ENCODE measurements around the gene SLC47A1. TPM values are rescaled to one million over a fixed set of nuclear protein-coding genes. Genes with fewer than 3 reads are reported as not detected.

The SLC47A1 gene
- total and polyA plus RNA-seq, 9 of the 15 experiments (the other 6 are each of a cell fraction or from before 2014, with no cell fraction given), result not detected

DNA sequence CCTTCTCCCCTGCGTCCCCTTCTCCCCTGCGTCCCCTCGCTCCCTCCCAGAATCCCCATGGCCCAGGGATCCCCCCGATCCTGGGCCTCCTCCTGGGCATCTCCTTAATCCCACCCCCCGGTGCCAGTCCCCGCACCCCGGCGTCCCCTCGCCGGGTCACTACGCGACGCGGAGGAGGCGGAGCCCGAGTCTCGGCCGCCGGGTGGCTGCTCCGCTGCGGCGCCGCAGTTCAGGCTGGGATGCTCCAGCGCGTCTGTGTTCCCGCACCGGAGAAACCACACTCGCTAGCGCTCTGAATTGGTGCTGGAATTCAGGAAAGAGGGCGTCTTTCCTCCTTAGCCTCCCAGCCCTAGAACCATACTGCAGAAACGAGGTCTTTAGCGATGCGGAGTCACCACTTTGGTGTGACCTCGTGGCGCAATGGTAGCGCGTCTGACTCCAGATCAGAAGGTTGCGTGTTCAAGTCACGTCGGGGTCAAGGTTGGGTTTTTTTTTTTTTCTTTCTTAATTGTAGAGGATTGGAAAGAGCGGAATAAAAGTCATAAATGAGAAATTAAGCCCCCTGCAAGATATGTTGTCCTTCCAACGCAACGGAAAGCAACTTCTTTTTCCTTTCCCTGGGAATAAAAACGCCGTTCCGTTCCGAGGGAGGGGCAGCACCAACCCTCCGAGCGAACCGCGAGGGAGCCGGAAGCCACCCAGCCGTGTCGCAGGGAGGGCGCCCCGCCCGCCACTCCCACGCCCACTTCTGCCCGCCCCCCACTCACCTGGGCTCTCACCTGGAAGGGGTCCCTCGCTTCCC, 25.7 kb upstream of the SLC47A1 start (continued):
- TF ChIP-seq ZBTB49 (CRISPR knock-in tag; IDR thresholded peaks at IDR 0.05; ENCODE audit: borderline replicate concordance) (no peak), SP1 (CRISPR knock-in tag; IDR thresholded peaks at IDR 0.05) (peak; percentile 49; the same call in 1 of the 2 replicates), ETS2 (tag; IDR thresholded peaks at IDR 0.05; ENCODE audit: borderline replicate concordance, poor library complexity, severe bottlenecking) (no peak), TFE3 (CRISPR knock-in tag; IDR thresholded peaks at IDR 0.05) (no peak), ZC3H4 (CRISPR knock-in tag; IDR thresholded peaks at IDR 0.05; ENCODE audit: borderline replicate concordance) (no peak), KLF13 (tag; IDR thresholded peaks at IDR 0.05; ENCODE audit: borderline replicate concordance, low read depth) (peak; percentile 69; the same call in 1 of the 2 replicates), XRCC4 (IDR thresholded peaks at IDR 0.05; ENCODE audit: extremely low read depth, insufficient read depth, insufficient read length) (no peak), HMG20B (CRISPR knock-in tag; IDR thresholded peaks at IDR 0.05) (no peak), GTF2A2 (tag; IDR thresholded peaks at IDR 0.05) (no peak), ZKSCAN3 (CRISPR knock-in tag; IDR thresholded peaks at IDR 0.05) (no peak), FIP1L1 (IDR thresholded peaks at IDR 0.05; ENCODE audit: low read depth, low read length, poor library complexity, severe bottlenecking) (no peak), CREB1 (IDR thresholded peaks at IDR 0.05) (no peak), CREB1 (CRISPR knock-in tag; IDR thresholded peaks at IDR 0.05) (peak; percentile 45; the same call in 1 of the 2 replicates), PHF8 (IDR thresholded peaks at IDR 0.05; ENCODE audit: borderline replicate concordance, low read length) (peak; percentile 1; the same call in 1 of the 2 replicates), HNRNPK (IDR thresholded peaks at IDR 0.05; ENCODE audit: low read depth, low read length, poor library complexity, severe bottlenecking) (no peak), ZC3H8 (IDR thresholded peaks at IDR 0.05) (no peak)
- TF ChIP-seq, protein P1, sequence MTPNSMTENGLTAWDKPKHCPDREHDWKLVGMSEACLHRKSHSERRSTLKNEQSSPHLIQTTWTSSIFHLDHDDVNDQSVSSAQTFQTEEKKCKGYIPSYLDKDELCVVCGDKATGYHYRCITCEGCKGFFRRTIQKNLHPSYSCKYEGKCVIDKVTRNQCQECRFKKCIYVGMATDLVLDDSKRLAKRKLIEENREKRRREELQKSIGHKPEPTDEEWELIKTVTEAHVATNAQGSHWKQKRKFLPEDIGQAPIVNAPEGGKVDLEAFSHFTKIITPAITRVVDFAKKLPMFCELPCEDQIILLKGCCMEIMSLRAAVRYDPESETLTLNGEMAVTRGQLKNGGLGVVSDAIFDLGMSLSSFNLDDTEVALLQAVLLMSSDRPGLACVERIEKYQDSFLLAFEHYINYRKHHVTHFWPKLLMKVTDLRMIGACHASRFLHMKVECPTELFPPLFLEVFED (CRISPR knock-in tag; conservative IDR thresholded peaks at IDR 0.05), result no peak
- TF ChIP-seq, protein P2, sequence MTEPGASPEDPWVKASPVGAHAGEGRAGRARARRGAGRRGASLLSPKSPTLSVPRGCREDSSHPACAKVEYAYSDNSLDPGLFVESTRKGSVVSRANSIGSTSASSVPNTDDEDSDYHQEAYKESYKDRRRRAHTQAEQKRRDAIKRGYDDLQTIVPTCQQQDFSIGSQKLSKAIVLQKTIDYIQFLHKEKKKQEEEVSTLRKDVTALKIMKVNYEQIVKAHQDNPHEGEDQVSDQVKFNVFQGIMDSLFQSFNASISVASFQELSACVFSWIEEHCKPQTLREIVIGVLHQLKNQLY (CRISPR knock-in tag; conservative IDR thresholded peaks at IDR 0.05), result no peak
- TF ChIP-seq, protein P3, sequence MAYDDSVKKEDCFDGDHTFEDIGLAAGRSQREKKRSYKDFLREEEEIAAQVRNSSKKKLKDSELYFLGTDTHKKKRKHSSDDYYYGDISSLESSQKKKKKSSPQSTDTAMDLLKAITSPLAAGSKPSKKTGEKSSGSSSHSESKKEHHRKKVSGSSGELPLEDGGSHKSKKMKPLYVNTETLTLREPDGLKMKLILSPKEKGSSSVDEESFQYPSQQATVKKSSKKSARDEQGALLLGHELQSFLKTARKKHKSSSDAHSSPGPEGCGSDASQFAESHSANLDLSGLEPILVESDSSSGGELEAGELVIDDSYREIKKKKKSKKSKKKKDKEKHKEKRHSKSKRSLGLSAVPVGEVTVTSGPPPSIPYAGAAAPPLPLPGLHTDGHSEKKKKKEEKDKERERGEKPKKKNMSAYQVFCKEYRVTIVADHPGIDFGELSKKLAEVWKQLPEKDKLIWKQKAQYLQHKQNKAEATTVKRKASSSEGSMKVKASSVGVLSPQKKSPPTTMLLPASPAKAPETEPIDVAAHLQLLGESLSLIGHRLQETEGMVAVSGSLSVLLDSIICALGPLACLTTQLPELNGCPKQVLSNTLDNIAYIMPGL (CRISPR knock-in tag; IDR thresholded peaks at IDR 0.05), result peak; percentile 49; the same call in 1 of the 2 replicates

Measured in K562 (cell line).